ENCODE data around the gene PTPRO.

The PTPRO gene

DNA sequence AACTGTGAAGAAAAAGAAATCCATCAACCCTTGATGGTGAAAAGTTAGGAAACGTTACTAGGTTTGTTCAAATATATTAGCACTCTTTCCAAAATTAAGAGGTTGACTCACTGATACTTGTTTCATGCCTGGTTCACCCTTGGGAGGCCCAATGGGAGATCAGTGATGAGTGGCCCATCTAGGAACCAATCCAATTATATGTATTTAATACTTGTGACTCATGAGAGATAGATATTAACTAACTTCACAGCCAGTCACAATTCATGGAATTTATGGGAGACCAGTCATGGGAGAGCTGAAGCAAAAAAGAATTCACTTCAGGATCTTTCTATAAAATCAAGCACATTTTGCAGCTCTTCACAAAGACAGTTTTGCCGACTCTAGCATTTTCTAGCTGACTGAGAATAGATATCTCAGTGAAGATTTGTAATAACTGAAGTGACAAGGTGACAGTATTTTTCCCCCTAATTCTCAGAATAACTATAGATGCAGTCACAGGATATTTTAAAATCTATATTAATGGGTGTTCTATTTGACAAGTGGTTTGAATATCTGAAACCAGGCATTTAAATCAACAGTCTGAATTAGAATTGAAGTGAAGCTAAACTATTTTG is 236.7 kb downstream of the PTPRO start:
- Histone ChIP-seq H3K36me3 (ENCODE audit: insufficient read depth, low read length) (no peaks in the 10 kb centered on the region), H3K4me3 (ENCODE audit: low read length) (no peak overlapping the region), H3K27ac (ENCODE audit: low read depth, low read length) (no peak overlapping the region), H3K9me3 (ENCODE audit: insufficient read depth, low read depth, low read length) (no peaks in the 10 kb centered on the region), H3K9ac (ENCODE audit: low read depth, low read length) (no peak overlapping the region), H3K4me1 (ENCODE audit: insufficient read depth, low read length) (peaks cover under 1% of the 10 kb centered on the region; the same call in 1 of the 2 replicates), H3K27me3 (ENCODE audit: insufficient read depth, low read length) (no peaks in the 10 kb centered on the region)
- WGBS, result 80% methylated on average over 1 of the region's 2 CpGs

DNA sequence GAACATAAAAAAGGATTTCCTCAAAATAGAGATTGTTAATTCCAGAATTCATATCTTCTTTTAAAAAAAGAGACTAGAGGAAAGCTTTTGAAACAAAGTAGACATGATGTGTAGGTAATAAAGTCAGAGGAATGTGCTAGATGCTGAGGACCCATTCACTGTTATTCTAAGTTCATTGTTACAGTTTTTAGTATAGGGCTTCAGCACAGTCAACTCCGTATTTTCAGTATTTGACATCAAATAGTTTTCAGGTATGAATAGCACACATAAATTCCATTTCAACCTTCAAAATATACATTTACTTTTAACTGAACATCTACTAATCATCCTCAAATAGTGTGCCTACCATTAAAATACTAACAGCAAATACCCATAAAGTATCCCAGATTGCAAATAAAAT is 239.1 kb downstream of the PTPRO start:
- no peak overlapping the region for H3K4me3 ChIP-seq (ENCODE audit: low read length)

DNA sequence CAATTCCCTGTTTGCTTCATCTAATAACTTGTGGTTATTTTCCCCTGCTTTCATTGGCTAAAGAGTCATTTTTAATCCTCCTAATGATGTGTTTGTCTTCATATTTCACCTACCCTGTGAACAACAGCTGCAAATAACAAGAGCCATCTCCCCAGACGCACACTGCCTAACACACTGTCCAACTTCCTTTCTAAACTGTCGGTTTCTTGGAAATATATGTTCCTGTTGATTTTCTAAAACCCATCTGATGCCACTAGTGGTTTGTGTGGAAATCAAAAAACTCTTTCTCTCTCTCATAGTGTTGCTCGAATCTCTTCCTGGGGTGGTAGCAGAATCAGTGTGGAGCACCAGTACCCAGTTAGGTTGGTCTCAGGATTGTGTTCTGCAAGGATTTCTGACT is 240.0 kb downstream of the PTPRO start:
- WGBS, result 95% methylated on average over 2 of the region's 3 CpGs
- Histone ChIP-seq H3K36me3 (ENCODE audit: insufficient read depth, low read length) (no peaks in the 10 kb centered on the region), H3K9ac (ENCODE audit: low read depth, low read length) (no peak overlapping the region), H3K4me3 (ENCODE audit: low read length) (no peak overlapping the region), H3K4me1 (ENCODE audit: insufficient read depth, low read length) (peaks cover 10% of the 10 kb centered on the region), H3K27me3 (ENCODE audit: insufficient read depth, low read length) (no peaks in the 10 kb centered on the region), H3K9me3 (ENCODE audit: insufficient read depth, low read depth, low read length) (no peaks in the 10 kb centered on the region), H3K27ac (ENCODE audit: low read depth, low read length) (no peak overlapping the region)

More for the DNA sequence above, 239.1 kb downstream of the PTPRO start:
- Histone ChIP-seq H3K4me1 (ENCODE audit: insufficient read depth, low read length) (peaks cover 10% of the 10 kb centered on the region), H3K9me3 (ENCODE audit: insufficient read depth, low read depth, low read length) (no peaks in the 10 kb centered on the region), H3K36me3 (ENCODE audit: insufficient read depth, low read length) (no peaks in the 10 kb centered on the region), H3K27me3 (ENCODE audit: insufficient read depth, low read length) (no peaks in the 10 kb centered on the region), H3K27ac (ENCODE audit: low read depth, low read length) (no peak overlapping the region), H3K9ac (ENCODE audit: low read depth, low read length) (no peak overlapping the region)
- WGBS, result 78% methylated on average over 1 of the region's 1 CpG

DNA sequence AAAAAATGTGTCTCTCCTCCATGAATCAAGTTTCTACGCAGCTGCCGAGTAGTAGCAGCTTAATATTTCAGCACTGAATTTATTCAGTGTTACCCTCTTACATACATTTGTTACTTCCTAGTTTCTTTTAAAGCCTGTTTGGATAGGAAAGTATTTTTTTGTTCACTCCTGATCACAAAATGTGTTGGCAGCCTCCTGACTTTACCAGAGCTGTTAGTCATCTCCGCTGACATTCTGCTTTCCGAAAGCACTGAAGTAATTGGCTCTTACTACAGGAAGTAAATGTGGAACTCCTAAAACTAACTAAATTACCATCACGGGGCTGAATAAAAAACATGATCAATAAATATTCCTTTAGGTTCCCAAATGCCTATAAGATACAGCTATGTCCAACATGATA is 241.4 kb downstream of the PTPRO start:
- 92% methylated on average over 4 of the region's 5 CpGs for WGBS
- Histone ChIP-seq H3K27ac (ENCODE audit: low read depth, low read length) (no peak overlapping the region), H3K4me1 (ENCODE audit: insufficient read depth, low read length) (peaks cover 10% of the 10 kb centered on the region), H3K9me3 (ENCODE audit: insufficient read depth, low read depth, low read length) (no peaks in the 10 kb centered on the region), H3K27me3 (ENCODE audit: insufficient read depth, low read length) (no peaks in the 10 kb centered on the region), H3K9ac (ENCODE audit: low read depth, low read length) (no peak overlapping the region), H3K36me3 (ENCODE audit: insufficient read depth, low read length) (no peaks in the 10 kb centered on the region), H3K4me3 (ENCODE audit: low read length) (no peak overlapping the region)

DNA sequence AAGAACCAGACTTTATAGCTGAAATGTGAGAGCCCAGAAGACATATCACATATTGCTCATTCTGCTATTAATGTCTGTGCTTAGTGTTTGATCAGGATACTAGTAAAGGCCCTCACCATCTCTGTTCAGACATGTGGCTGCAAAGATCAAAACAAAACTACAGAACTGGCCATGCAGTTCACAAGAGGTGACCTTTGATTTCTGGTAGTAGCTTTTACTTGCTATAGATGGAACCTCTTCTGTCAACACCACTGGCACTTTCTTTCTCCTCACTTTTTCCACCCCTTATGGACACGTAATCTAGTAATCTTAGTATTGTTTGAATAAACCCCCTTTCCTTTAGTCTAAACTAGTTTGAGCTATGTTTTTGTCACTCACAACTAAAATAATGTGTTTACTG is 252.0 kb downstream of the PTPRO start:
- Histone ChIP-seq H3K4me1 (ENCODE audit: insufficient read depth, low read length) (no peaks in the 10 kb centered on the region), H3K27me3 (ENCODE audit: insufficient read depth, low read length) (no peaks in the 10 kb centered on the region), H3K4me3 (ENCODE audit: low read length) (no peak overlapping the region), H3K9ac (ENCODE audit: low read depth, low read length) (no peak overlapping the region), H3K9me3 (ENCODE audit: insufficient read depth, low read depth, low read length) (no peaks in the 10 kb centered on the region), H3K36me3 (ENCODE audit: insufficient read depth, low read length) (no peaks in the 10 kb centered on the region), H3K27ac (ENCODE audit: low read depth, low read length) (no peak overlapping the region)
- WGBS, result no CpG with 5 or more reads among the region's 1 CpG

DNA sequence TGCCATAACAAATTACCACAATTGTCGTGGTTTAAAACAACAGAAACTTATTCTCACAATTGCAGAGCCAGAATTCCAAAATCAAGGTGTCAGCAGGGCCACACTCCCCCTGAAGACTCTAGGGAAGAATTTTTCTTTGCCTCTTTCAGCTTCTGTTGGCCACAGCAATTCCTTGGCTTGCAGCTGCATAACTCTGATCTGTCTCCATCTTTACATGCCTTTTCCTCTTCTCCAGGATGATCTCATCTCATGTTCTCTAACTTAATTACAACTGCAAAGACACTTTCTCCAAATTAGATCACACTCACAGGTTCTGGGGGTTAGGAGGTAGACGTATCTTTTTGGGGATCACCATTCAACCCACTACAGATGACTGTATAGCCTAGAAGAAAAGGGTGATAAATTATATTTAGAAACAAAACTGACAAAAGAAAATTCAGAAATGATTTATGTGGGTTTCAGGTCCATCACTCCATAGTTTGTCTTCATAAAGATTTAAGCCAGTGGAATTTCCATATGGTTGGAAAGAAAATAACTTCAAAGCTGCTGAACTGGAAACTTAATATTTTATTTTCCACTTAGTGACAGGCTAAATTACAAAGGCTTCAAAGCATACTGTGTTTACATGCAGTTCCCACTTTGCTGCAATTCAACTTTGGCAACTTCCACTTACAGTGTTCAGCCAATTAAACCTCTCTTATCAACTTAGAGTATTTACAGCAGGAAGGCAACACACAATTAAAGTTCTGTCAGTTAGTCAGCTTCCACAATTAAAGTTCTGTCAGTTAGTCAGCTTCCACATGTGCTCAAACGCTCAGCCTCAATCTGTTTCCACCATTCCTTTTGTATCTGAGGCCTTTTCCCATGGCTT is 253.6 kb downstream of the PTPRO start:
- Histone ChIP-seq H3K9ac (ENCODE audit: low read depth, low read length) (no peak overlapping the region), H3K27me3 (ENCODE audit: insufficient read depth, low read length) (no peaks in the 10 kb centered on the region), H3K4me3 (ENCODE audit: low read length) (no peak overlapping the region), H3K27ac (ENCODE audit: low read depth, low read length) (no peak overlapping the region), H3K4me1 (ENCODE audit: insufficient read depth, low read length) (no peaks in the 10 kb centered on the region), H3K9me3 (ENCODE audit: insufficient read depth, low read depth, low read length) (no peaks in the 10 kb centered on the region), H3K36me3 (ENCODE audit: insufficient read depth, low read length) (no peaks in the 10 kb centered on the region)
- WGBS, result 82% methylated on average over 2 of the region's 3 CpGs

DNA sequence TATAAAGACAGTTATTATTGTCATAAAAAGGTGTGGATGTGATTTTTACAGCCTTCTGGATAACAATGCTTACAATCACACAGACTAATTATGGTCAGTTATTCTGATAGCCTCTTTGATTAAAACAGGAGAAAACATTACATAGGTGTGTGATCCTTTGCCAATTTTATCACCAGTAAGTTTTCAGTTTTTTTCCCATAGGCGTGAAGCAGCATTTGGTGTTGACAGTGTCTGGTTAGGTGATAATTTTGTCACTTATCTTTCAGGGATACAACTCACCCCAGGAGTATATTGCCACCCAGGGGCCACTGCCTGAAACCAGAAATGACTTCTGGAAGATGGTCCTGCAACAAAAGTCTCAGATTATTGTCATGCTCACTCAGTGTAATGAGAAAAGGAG is 258.1 kb downstream of the PTPRO start:
- no peaks in the 10 kb centered on the region for H3K27me3 ChIP-seq (ENCODE audit: insufficient read depth, low read length)
- H3K9ac ChIP-seq (ENCODE audit: low read depth, low read length), result no peak overlapping the region
- 100% methylated on average over 1 of the region's 1 CpG for WGBS
- 0 out of 2 replicates have a peak, but pooled peaks cover 4% of the 10 kb centered on the region for H3K9me3 ChIP-seq (ENCODE audit: insufficient read depth, low read depth, low read length)
- H3K4me3 ChIP-seq (ENCODE audit: low read length), result no peak overlapping the region
- H3K4me1 ChIP-seq (ENCODE audit: insufficient read depth, low read length), result peaks cover 9% of the 10 kb centered on the region; the same call in 1 of the 2 replicates
- no peak overlapping the region for H3K27ac ChIP-seq (ENCODE audit: low read depth, low read length)
- no peaks in the 10 kb centered on the region for H3K36me3 ChIP-seq (ENCODE audit: insufficient read depth, low read length)

DNA sequence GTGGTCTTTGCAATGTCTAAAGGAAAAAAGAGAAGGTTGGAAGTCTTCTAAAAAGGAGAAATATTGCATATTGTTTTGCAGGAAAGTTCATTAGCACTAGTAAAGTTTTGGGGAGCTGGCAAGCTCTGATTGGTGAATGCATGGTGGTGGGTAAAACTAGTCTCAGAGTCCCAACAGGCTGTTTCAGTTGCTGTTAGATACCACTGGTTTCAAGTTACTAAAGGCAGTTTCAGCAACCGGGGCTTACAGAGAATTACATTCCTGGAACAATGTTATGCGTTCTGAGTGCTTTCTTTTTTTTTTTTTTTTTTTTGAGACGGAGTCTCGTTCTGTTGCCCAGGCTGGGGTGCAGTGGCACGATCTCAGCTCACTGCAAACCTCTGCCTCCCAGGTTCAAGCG is 258.7 kb downstream of the PTPRO start:
- 0 out of 2 replicates have a peak, but pooled peaks cover 4% of the 10 kb centered on the region for H3K9me3 ChIP-seq (ENCODE audit: insufficient read depth, low read depth, low read length)
- no peaks in the 10 kb centered on the region for H3K27me3 ChIP-seq (ENCODE audit: insufficient read depth, low read length)
- H3K36me3 ChIP-seq (ENCODE audit: insufficient read depth, low read length), result no peaks in the 10 kb centered on the region
- 83% methylated on average over 6 of the region's 6 CpGs for WGBS
- H3K27ac ChIP-seq (ENCODE audit: low read depth, low read length), result no peak overlapping the region
- no peak overlapping the region for H3K4me3 ChIP-seq (ENCODE audit: low read length)
- peaks cover 9% of the 10 kb centered on the region; the same call in 1 of the 2 replicates for H3K4me1 ChIP-seq (ENCODE audit: insufficient read depth, low read length)
- no peak overlapping the region for H3K9ac ChIP-seq (ENCODE audit: low read depth, low read length)

DNA sequence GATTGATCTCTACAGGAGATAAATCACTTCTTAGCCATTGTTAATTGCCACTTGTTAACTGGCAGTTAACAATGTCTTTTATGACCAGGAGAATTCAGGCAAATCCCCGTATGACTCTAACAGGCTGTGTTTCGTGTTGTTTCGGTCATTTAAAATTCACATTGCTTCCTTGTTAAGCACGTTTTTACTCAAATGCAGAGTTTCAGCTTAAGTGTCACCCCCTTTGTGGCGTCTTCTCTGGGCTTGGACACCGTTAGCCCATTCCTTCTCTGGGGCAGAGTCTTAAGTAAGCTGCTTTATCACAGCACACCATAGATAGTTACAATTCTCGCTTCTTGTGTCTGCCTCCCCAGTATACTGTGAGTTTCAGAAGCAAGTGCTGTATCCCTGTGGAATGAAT is 261.5 kb downstream of the PTPRO start:
- Histone ChIP-seq H3K4me3 (ENCODE audit: low read length) (no peak overlapping the region), H3K9me3 (ENCODE audit: insufficient read depth, low read depth, low read length) (0 out of 2 replicates have a peak, but pooled peaks cover 4% of the 10 kb centered on the region), H3K9ac (ENCODE audit: low read depth, low read length) (no peak overlapping the region), H3K27me3 (ENCODE audit: insufficient read depth, low read length) (no peaks in the 10 kb centered on the region), H3K36me3 (ENCODE audit: insufficient read depth, low read length) (no peaks in the 10 kb centered on the region), H3K27ac (ENCODE audit: low read depth, low read length) (no peak overlapping the region), H3K4me1 (ENCODE audit: insufficient read depth, low read length) (peaks cover 9% of the 10 kb centered on the region; the same call in 1 of the 2 replicates)
- WGBS, result 49% methylated on average over 6 of the region's 7 CpGs

DNA sequence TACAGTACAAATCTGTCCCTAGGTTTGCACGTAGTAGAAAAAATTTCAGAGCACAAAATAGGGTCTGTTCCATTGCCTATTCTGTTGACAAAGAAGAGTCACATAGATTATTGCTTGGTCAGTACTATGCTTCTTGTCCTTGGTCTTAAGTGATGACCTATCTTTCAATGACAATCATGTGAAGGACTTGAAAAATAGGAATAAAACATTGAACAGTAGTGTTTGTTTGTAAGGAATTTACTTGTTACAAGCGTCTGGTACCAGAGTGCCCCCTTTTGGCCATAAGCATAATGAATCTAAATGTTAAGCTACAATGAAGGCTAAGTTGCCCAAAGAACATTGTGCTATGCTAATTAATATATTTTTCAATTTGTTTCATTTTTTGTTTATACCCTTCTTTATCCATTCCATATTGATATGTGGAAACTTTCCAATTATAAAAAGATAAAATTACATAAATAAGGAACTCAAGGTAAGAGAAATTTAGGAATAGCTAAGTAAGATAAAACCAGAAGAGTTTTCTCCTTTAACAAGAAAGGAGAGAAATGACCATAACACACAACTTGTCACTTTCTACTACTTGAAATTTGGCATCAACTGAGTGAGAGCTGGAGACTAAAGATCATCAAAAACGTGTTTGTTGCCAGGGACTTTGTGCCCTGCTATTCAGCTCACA is 262.2 kb downstream of the PTPRO start:
- Histone ChIP-seq H3K9me3 (ENCODE audit: insufficient read depth, low read depth, low read length) (0 out of 2 replicates have a peak, but pooled peaks cover 4% of the 10 kb centered on the region), H3K36me3 (ENCODE audit: insufficient read depth, low read length) (no peaks in the 10 kb centered on the region), H3K4me1 (ENCODE audit: insufficient read depth, low read length) (peaks cover 9% of the 10 kb centered on the region; the same call in 1 of the 2 replicates), H3K27me3 (ENCODE audit: insufficient read depth, low read length) (no peaks in the 10 kb centered on the region), H3K27ac (ENCODE audit: low read depth, low read length) (no peak overlapping the region), H3K4me3 (ENCODE audit: low read length) (no peak overlapping the region), H3K9ac (ENCODE audit: low read depth, low read length) (no peak overlapping the region)
- WGBS, result 42% methylated on average over 3 of the region's 3 CpGs
